Neutrophil (primary cell): ENCODE measurements around the gene ATP4B.

ENCODE experiments used
- H3K27ac ChIP-seq: fragments of 200-600 bp; sonication (generic); 2 replicates; pipeline ENCODE4 v1.5.1; 2016; ENCODE audit warnings: mild to moderate bottlenecking, moderate library complexity
- H3K27me3 ChIP-seq: fragments of 200-600 bp; sonication (generic); 2 replicates; pipeline ENCODE4 v1.6.0; 2016; ENCODE audit warnings: mild to moderate bottlenecking
- H3K36me3 ChIP-seq: fragments of 200-600 bp; sonication (generic); 2 replicates; pipeline ENCODE4 v1.5.1; 2017
- H3K4me1 ChIP-seq, 2 experiments: fragments of 200-600 bp in 1 of 2; sonication (generic) in 1 of 2; 1 replicate in 1 of 2; 2 replicates in 1 of 2; pipeline versions ENCODE4 v1.5.1 to v1.6.1; 2013 to 2016; ENCODE audit warnings: low read depth in 1 of 2, low read length in 1 of 2, mild to moderate bottlenecking in 1 of 2, moderate library complexity in 1 of 2; ENCODE audit not compliant: control insufficient read depth in 1 of 2, insufficient read depth in 1 of 2
- H3K4me3 ChIP-seq, 2 experiments: fragments of 200-600 bp in 1 of 2; sonication (generic) in 1 of 2; 1 replicate in 1 of 2; 2 replicates in 1 of 2; pipeline ENCODE4 v1.5.1; 2013 to 2016; ENCODE audit warnings: low read depth in 1 of 2, low read length in 1 of 2, mild to moderate bottlenecking in 1 of 2, moderate library complexity in 1 of 2
- H3K9me3 ChIP-seq: fragments of 200-600 bp; sonication (generic); 2 replicates; pipeline ENCODE4 v1.5.1; 2016
- TF ChIP-seq, protein P1 (sequence below): fragments of 200-600 bp; sonication (generic); IDR thresholded peaks from 2 replicates; pipeline ENCODE4 v1.5.1; 2016; ENCODE audit warnings: antibody characterized with exemption

Gene ATP4B

DNA sequence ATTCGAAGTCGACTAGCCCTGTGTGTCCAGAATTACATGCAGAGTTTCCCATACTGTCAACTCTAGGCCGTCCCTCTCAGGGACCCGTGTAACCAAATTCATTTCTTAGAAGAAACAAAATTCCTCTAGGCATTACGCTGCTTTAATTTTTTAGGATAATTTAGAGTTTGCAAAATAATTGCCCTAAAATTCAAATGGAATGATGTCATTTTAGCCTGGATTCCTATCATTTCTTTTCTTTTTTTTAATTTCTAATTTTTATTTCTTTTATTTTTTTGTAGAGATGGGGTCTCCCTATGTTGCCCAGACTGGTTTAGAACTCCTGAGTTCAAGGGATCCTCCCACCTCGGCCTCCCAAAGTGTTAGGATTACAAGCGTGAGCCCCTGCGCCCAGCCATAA, 1.3 kb upstream of the ATP4B start:
- H3K27me3 ChIP-seq = peaks cover 17% of the 10 kb centered on the region
- H3K4me3 ChIP-seq = no peak overlapping the region
- H3K9me3 ChIP-seq = no peaks in the 10 kb centered on the region
- H3K27ac ChIP-seq = no peak overlapping the region
- TF ChIP-seq, protein P1, sequence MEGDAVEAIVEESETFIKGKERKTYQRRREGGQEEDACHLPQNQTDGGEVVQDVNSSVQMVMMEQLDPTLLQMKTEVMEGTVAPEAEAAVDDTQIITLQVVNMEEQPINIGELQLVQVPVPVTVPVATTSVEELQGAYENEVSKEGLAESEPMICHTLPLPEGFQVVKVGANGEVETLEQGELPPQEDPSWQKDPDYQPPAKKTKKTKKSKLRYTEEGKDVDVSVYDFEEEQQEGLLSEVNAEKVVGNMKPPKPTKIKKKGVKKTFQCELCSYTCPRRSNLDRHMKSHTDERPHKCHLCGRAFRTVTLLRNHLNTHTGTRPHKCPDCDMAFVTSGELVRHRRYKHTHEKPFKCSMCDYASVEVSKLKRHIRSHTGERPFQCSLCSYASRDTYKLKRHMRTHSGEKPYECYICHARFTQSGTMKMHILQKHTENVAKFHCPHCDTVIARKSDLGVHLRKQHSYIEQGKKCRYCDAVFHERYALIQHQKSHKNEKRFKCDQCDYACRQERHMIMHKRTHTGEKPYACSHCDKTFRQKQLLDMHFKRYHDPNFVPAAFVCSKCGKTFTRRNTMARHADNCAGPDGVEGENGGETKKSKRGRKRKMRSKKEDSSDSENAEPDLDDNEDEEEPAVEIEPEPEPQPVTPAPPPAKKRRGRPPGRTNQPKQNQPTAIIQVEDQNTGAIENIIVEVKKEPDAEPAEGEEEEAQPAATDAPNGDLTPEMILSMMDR = no peak
- no peaks in the 10 kb centered on the region for H3K36me3 ChIP-seq
- H3K4me1 ChIP-seq = no peaks in the 10 kb centered on the region

DNA sequence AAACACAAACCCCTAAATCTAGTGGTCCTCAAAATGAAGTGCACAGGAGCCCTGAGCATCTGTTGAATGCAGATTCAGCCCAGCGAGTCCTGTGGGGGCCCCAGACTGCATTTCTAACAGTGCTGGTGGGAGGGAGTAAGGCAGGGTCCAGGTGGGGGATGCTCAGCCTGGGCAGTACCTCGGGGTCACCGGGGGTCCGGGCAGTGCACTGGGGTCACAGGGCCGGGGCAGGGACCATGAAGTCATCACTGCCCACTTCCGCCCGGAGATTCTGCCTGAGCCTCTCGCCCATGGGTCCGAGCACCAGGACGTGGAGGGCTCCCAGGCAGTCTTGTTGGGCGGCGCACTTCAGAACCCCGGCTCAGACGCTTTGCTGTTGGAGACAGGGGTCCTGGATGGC, 838 bp upstream of the ATP4B start:
- no peaks in the 10 kb centered on the region for H3K9me3 ChIP-seq
- no peak overlapping the region for H3K27ac ChIP-seq
- no peaks in the 10 kb centered on the region for H3K4me1 ChIP-seq
- peaks cover 17% of the 10 kb centered on the region for H3K27me3 ChIP-seq
- TF ChIP-seq, protein P1 = no peak
- no peak overlapping the region for H3K4me3 ChIP-seq
- H3K36me3 ChIP-seq = no peaks in the 10 kb centered on the region

DNA sequence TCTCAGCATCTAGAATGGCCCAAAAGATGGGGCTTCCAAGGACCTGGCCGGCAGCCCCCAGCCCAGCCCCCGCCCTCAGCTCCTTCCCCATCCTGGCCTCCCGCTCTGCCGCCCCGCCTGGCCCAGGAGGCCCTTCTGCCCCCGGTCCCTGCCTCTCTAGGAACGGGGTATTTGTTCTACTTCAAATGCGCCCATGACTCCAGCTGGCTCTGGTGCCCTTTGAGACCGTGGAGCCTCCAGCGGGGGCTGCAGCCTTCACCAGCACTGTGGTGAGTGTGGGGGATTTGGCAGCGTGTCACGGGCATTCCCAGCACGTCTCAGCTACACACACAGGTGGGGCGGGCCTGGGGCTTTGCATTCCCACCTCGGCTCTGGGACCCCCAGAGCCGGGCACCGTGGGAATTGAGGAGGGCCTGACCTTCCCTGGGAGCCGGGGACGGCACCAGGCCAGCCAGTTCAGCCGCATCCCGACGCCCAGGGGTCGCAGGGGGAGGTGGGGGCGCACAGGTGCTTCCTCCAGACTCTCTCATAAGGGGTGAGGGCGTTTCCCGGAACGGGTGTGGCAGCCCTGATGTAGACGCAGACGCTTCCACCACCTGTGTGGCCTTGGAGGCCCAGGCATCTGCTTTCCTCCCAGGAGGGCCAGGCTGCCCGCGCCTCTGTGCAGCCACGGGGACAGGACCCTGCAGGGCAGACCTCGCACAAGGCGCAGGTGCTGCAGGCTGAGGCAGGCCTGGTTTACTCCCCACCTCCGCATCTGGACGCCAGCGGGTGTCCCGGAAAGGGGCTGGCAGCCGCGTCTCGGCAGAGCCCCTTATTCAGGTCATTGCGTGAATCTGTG, 947 bp downstream of the ATP4B start:
- Histone ChIP-seq H3K27ac (no peak overlapping the region), H3K36me3 (no peaks in the 10 kb centered on the region), H3K27me3 (peaks cover 13% of the 10 kb centered on the region), H3K4me1 (no peaks in the 10 kb centered on the region), H3K4me3 (no peak overlapping the region), H3K9me3 (no peaks in the 10 kb centered on the region)
- TF ChIP-seq, protein P1 = no peak

DNA sequence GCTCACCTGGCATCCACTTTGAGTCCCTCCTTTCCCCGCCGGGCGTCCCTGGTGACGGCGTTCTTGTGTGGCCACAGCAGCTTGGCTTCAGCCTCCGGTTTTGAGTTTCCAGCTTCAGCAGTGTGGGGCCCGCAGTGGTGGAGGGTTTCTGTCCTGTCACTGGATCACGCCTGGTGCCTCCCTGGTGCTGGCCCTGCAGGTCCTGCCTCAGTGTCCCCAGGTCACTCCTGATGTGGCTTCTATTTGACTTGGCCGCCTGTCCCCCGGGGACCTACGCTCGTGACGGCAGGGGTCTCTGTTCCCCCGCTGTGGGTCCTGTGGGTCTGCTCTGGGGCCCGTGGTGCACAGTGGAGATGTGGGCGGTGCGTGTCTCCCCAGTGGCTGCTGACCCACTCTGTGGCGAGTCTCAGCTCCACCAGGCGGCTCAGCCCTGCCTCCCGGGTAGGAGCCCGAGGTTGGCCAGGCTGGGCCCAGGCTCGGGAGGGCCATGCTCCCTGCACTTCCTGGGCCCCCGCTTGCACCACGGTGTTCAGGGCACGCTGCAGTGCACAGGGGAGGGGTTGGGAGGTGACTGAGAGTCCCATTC, 1.9 kb downstream of the ATP4B start:
- Histone ChIP-seq H3K36me3 (no peaks in the 10 kb centered on the region), H3K27me3 (peaks cover 13% of the 10 kb centered on the region), H3K4me3 (no peak overlapping the region), H3K27ac (no peak overlapping the region), H3K4me1 (no peaks in the 10 kb centered on the region), H3K9me3 (no peaks in the 10 kb centered on the region)
- TF ChIP-seq, protein P1 = no peak

DNA sequence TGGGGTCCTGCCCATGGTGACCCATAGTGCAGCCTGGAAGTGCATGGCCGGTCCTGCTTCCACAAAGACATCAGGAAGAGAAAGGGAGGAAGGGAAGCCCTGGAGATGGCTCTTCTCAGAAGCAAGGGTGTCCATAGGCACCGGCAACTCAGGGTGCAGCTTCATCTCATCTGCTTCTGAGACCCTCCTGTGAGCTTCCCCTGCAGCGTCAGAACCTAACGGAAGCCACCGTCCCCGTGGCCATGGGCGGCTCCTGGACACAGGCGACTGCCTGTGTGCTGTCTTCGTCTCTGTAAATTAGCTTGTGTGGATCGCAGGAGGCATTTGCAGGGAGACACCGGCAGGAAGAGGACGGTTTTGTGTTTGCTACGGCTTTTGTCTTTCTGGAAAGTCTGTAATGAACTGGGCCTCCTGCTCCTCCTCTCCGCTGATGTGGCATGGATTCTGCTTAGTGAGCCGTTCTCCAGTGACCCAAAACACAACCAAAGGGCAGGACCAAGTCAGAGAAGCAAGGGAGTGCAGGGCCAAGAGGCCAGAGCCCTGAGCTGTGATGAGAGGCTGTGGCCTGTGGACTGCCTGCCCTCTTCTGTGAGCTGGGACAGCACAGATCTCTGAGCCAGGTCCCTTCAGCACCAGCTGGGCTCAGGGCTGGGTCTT, 2.5 kb downstream of the ATP4B start:
- H3K4me3 ChIP-seq = no peak overlapping the region
- TF ChIP-seq, protein P1 = no peak
- peaks cover 13% of the 10 kb centered on the region for H3K27me3 ChIP-seq
- no peaks in the 10 kb centered on the region for H3K9me3 ChIP-seq
- H3K4me1 ChIP-seq = no peaks in the 10 kb centered on the region
- no peak overlapping the region for H3K27ac ChIP-seq
- no peaks in the 10 kb centered on the region for H3K36me3 ChIP-seq
